GM19467 (cell line): ENCODE data around the gene SNAP25.

Source experiments
- ATAC-seq: cut with Tn5 transposase; IDR thresholded peaks from one replicate; pipeline ENCODE4 v1.9.1; 2021; ENCODE audit warnings: mild to moderate bottlenecking, moderate library complexity; ENCODE audit not compliant: unreplicated experiment

The SNAP25 gene

DNA sequence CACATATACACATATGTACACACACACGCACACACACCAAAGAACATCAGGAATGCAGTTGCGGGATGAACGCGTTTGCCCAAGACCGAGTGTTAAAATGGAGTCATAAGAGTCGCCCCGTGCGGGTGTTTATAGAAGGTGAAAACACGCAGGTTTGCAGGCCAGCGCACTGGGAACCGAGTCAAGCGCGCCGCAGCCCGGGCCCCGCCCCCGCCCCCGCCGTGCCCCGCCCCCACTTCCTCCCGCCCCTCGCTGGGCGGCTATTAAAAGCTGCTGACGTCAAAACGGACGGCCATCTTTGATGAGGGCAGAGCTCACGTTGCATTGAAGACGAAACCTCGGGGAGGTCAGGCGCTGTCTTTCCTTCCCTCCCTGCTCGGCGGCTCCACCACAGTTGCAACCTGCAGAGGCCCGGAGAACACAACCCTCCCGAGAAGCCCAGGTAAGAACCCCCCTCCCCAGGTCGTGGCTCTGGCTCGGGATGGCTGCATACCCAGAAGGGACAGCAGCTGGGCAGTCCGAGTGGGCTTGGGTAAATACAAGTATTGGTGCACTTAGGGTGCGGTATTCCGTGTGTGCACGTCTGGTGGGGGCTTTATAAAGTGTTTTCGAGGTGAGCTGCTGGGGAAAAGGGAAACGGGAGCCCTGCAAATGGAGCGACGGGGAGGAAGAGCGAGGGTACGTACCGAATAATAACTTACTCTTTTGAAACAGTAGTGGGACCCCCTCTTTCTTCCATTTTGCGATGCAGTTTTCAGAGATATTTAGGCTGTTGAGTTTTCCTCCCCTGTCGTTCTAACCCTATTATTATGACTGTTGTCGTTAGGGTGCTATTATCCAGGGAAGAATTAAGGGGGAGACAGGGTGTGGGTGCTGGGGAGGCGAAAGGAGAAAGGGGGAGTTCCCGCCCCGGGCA is at the start of gene SNAP25:
Gene SNAP25 (plus strand): TSS at position 295 of the 916 bp plus-strand sequence. CDS start 56,662 bp downstream, outside the sequence.
- no peak for ATAC-seq

DNA sequence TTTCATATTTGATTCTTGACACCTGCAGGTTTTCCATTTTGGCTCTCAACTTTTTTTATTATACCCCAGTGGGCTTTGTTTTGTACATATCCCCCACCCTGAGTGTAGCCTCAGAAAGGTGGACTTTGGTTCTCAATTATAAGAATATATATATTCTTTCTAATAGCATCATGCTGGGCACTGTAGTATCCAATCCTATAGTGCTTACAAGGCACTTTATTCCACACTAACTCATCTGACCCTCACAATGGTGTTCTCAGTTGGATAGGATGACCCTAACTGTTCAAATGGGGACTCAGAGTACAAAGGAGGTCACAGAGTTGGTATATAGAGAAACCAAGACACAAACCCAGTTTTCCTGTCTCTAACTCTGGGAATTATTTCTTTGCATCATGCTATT is 48.9 kb upstream of the SNAP25 start:
- no peak for ATAC-seq

- ATAC-seq, result no peak
These were observed 48.4 kb upstream of the SNAP25 start for GRCh38 chr20:10170261-10170660.

- ATAC-seq, result no peak
These were observed 46.5 kb upstream of the SNAP25 start for GRCh38 chr20:10171864-10172751.

DNA sequence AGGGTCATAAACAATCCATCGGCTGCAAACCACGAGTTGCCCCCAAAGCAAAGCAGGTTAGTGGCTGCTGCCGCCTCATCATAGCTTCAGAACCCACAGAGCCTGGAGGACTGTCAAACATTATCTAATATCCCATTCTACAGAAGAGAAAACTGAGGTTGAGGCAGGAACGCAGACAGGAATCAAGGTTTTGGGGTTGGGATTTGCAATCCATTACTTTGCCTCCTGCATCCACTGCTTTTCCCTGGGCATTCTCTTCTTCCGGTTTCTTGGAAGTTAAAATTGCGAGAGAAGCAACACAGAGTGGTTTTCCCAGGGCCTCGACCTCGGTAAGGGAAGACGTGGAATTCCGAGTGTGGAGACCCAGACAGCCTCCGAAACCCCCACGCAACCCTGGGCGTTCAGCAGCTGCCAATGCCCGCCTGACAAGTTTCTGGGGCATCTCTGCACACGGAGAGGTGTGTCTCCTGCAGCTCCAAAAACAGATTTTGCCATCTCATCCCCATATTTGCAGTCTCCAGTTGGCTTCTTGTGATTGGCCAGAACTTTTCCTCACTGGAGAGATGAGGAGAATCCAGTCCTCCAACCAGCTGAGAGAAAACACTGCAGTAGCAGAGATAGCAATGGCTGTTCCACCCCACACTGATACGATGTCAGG is 45.5 kb upstream of the SNAP25 start:
- ATAC-seq, result no peak

DNA sequence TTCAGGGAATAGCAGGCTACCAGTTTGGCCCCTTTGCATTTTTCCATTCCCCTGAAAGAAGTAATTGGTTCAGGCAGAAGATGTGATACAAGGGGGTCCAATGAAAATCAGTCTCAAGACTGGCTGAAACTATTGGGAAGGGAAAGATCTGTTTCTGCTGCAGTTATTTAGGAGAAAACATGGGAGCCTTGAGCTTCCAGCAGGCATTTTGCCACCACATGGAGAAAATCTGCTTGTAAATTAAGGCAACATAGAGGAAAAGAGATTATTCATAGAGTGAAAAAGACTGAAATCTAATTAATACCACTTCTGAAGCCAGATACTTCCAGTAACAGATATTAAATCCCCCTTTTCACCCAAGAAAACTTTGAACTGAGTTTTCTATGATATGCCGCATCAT is 44.2 kb upstream of the SNAP25 start:
- ATAC-seq, result no peak

DNA sequence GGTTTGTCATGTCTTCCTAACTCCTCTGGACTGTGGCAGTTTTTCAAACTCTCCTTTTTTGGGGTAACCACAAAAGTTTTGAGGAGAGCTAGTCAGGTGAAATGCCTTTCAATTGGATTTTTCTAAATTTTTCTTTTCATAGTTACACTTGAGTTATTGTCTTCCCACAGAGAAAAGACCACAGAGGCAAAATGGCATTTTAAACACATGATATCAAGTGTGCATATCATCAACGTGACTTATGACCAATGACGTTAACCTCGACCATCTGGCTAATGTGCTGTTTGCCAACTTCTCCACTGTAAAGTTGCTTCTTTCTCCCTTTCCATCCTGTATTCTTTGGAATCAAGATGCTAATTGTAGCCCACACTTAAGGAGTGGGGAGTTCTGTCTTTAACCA is 41.3 kb upstream of the SNAP25 start:
- no peak for ATAC-seq

GRCh38 chr20:10178091-10178490 is 40.5 kb upstream of the SNAP25 start:
- no peak for ATAC-seq

DNA sequence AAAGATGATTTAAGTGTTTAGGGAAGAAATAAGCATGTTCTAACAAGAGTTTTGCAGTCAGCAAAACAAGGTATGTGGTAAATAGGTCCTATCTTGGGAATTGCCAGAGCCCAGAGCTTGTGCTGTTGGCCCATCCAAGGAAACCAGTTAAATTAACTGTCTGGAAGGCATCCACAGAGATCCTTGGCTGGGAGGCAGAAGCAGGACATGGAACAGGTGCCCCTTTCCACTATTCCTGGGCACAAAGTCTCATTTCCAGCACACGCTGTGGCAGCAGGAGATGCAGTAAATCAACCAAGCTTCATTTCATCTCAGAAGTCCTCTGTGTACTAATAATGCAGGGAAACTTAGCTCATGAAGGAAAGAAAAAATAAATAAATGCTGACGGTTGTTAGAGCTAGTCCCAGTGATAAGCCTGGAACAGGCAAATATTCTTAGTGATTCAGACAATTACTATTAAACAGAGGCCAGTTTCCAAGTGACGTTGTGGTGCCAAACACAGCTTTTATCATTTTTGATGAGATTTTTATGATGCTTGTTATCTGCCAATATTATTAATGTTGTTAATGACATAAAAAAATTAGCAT is 39.8 kb upstream of the SNAP25 start:
- ATAC-seq, result no peak

- no peak for ATAC-seq
These were observed 38.9 kb upstream of the SNAP25 start for GRCh38 chr20:10179574-10180298.

DNA sequence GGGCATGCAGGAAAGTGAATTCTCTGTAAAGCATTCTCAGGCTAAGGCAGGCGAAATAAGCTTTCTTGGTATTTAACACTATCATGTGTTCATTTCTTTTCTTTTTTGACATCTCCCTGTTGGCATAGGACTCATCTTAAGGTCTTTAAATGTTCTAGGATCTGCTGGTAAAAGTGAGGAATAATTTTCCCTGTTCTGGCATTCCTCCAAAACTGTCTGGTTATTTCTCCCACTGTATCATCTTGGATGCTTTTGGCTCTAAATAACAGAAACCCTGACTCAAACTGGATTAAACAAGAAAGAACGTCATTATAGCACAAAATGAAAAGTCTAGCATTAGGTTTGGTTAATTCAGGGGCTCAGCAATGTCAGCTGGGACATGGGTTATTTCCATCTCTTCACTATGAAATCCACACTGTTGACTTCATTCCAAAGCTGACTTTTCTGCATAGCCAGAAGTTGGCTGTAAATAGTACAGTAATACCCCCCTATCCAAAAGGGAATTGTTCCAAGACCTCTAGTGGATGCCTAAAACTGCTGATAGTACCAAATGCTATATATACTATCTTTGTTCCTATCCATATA is 37.9 kb upstream of the SNAP25 start:
- no peak for ATAC-seq

- ATAC-seq, result no peak
These were observed 32.7 kb upstream of the SNAP25 start for GRCh38 chr20:10185741-10186558.

DNA sequence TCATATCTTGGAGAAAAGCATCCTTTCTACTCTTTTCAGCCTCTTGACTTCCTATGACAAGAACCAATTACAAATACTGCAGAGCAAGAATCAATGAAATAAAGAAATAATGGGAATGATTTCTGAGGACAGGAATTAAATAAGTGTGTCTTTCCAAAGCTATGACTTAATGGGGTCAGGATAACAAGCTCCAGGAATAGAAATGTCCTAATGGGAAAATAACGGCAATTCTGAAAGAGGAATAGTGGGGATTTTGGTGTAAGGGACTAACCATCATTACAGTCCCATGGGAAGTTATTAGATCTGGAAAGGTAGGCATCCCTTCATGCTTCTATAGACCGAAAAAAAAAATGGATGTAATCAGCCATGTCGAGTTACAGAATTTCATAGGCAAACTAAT is 28.2 kb upstream of the SNAP25 start:
- no peak for ATAC-seq

DNA sequence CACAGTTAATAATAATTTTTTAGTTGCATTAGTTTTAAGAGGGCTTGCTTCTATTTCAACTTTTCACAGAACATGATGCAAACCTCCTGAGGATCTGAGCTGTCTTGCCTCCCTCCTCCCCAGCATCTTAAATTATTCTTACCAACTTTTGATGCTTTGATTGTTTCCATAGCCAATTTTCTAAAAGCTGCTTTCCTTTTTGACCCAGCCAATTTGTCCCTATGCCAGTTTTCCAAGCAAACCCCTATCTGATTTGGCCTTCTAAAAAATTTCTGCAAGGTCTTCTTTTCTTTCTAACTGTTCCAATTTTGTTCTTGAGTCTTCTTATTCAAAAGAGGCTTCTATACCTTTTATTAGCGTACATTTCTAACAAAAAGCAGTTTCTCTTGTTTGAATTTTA is 26.5 kb upstream of the SNAP25 start:
- no peak for ATAC-seq

- ATAC-seq, result no peak
These were observed 24.5 kb upstream of the SNAP25 start for GRCh38 chr20:10194166-10194565.

- no peak for ATAC-seq
These were observed 18.3 kb upstream of the SNAP25 start for GRCh38 chr20:10200330-10200729.

- ATAC-seq, result no peak
These were observed 17.2 kb upstream of the SNAP25 start for GRCh38 chr20:10201321-10201870.

- ATAC-seq, result no peak
These were observed 9.5 kb upstream of the SNAP25 start for GRCh38 chr20:10209091-10209490.

- ATAC-seq, result no peak
These were observed 5.1 kb upstream of the SNAP25 start for GRCh38 chr20:10213526-10213925.
